ENCODE data around the gene COL5A1.
"Not testable (repeated sequence)": the region's sequence is repeated elsewhere in the genome, so short reads cannot be mapped to it uniquely, and the experiment has no call there.

The COL5A1 gene

GRCh38 chr9:134678666-134679443, 37.3 kb downstream of the COL5A1 start:
- DNase-seq (ENCODE audit: low spot score): no peak

GRCh38 chr9:134679616-134680392, 38.2 kb downstream of the COL5A1 start:
- DNase-seq (ENCODE audit: low spot score): no peak

GRCh38 chr9:134680393-134681060, 38.9 kb downstream of the COL5A1 start:
- DNase-seq (ENCODE audit: low spot score): no peak

GRCh38 chr9:134681061-134681661, 39.6 kb downstream of the COL5A1 start:
- DNase-seq (ENCODE audit: low spot score): no peak

- DNase-seq (ENCODE audit: low spot score): no peak
Measured at GRCh38 chr9:134682026-134682425, 40.4 kb downstream of the COL5A1 start.

- DNase-seq (ENCODE audit: low spot score): no peak
Measured at GRCh38 chr9:134682651-134683364, 41.2 kb downstream of the COL5A1 start.

- no peak for DNase-seq (ENCODE audit: low spot score)
Measured at GRCh38 chr9:134683714-134684374, 42.2 kb downstream of the COL5A1 start.

GRCh38 chr9:134684375-134684723, 42.7 kb downstream of the COL5A1 start:
- no peak for DNase-seq (ENCODE audit: low spot score)

GRCh38 chr9:134684941-134685340, 43.3 kb downstream of the COL5A1 start:
- not testable (repeated sequence) for DNase-seq (ENCODE audit: low spot score)

- DNase-seq (ENCODE audit: low spot score): no peak
Measured at GRCh38 chr9:134685784-134686183, 44.2 kb downstream of the COL5A1 start.

GRCh38 chr9:134686896-134687295, 45.3 kb downstream of the COL5A1 start:
- DNase-seq (ENCODE audit: low spot score): no peak

GRCh38 chr9:134687556-134687955, 46.0 kb downstream of the COL5A1 start:
- DNase-seq (ENCODE audit: low spot score): no peak

- DNase-seq (ENCODE audit: low spot score): no peak
Measured at GRCh38 chr9:134688231-134688630, 46.6 kb downstream of the COL5A1 start.

- DNase-seq (ENCODE audit: low spot score): no peak
Measured at GRCh38 chr9:134688661-134689320, 47.2 kb downstream of the COL5A1 start.

GRCh38 chr9:134689321-134690181, 47.9 kb downstream of the COL5A1 start:
- DNase-seq (ENCODE audit: low spot score): peak; percentile 16

GRCh38 chr9:134690301-134690751, 48.7 kb downstream of the COL5A1 start:
- DNase-seq (ENCODE audit: low spot score): no peak

GRCh38 chr9:134690946-134691694, 49.5 kb downstream of the COL5A1 start:
- no peak for DNase-seq (ENCODE audit: low spot score)

- DNase-seq (ENCODE audit: low spot score): no peak
Measured at GRCh38 chr9:134691695-134692572, 50.3 kb downstream of the COL5A1 start.
